ENCODE measurements around the gene SLC4A5.
A peak's percentile ranks its signal among the peaks of the same experiment; 100 is the strongest.

The SLC4A5 gene

DNA sequence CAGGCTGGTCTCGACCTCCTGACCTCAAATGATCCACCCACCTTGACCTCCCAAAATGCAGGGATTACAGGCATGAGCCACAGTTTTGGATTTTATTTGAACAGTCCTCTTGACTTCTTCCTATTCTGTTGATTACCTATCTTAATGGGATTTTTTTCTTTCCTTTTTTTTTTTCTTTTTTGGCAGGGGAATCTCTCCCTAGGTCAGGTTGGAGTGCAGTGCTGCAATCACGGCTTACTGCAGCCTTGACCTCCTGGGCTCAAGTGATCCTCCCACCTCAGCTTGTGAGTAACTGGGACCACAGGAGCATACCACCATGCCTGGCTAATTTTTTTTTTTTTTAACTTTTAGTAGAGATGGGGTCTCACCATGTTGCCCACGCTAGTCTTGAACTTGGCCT is 142.0 kb downstream of the SLC4A5 start:
- H3K4me3 ChIP-seq (ENCODE audit: low read depth, low read length), result no peak overlapping the region
- DNase-seq (ENCODE audit: low read depth), result no peak
- TF ChIP-seq, protein P1, sequence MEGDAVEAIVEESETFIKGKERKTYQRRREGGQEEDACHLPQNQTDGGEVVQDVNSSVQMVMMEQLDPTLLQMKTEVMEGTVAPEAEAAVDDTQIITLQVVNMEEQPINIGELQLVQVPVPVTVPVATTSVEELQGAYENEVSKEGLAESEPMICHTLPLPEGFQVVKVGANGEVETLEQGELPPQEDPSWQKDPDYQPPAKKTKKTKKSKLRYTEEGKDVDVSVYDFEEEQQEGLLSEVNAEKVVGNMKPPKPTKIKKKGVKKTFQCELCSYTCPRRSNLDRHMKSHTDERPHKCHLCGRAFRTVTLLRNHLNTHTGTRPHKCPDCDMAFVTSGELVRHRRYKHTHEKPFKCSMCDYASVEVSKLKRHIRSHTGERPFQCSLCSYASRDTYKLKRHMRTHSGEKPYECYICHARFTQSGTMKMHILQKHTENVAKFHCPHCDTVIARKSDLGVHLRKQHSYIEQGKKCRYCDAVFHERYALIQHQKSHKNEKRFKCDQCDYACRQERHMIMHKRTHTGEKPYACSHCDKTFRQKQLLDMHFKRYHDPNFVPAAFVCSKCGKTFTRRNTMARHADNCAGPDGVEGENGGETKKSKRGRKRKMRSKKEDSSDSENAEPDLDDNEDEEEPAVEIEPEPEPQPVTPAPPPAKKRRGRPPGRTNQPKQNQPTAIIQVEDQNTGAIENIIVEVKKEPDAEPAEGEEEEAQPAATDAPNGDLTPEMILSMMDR (IDR thresholded peaks at IDR 0.05; ENCODE audit: control insufficient read depth, extremely low read depth, insufficient read depth), result no peak

GRCh38 chr2:74199871-74200305 is 143.3 kb downstream of the SLC4A5 start:
- TF ChIP-seq, protein P1 (IDR thresholded peaks at IDR 0.05; ENCODE audit: control insufficient read depth, extremely low read depth, insufficient read depth), result no peak
- no peak for DNase-seq (ENCODE audit: low read depth)
- peak overlapping the region; percentile 73 for H3K4me3 ChIP-seq (ENCODE audit: low read depth, low read length)

GRCh38 chr2:74199275-74199701 is 143.9 kb downstream of the SLC4A5 start:
- H3K4me3 ChIP-seq (ENCODE audit: low read depth, low read length), result peak overlapping the region; percentile 73
- no peak for DNase-seq (ENCODE audit: low read depth)
- TF ChIP-seq, protein P1 (IDR thresholded peaks at IDR 0.05; ENCODE audit: control insufficient read depth, extremely low read depth, insufficient read depth), result no peak

GRCh38 chr2:74198461-74199274 is 144.5 kb downstream of the SLC4A5 start, which contains the start of gene MTHFD2:
TSS of gene MTHFD2 (plus strand) at chr2:74198615. CDS start at chr2:74198642, 27 bp downstream.
- DNase-seq (ENCODE audit: low read depth), result no peak
- peak within 1 kb of the TSS; percentile 73 for H3K4me3 ChIP-seq (ENCODE audit: low read depth, low read length)
- TF ChIP-seq, protein P1 (IDR thresholded peaks at IDR 0.05; ENCODE audit: control insufficient read depth, extremely low read depth, insufficient read depth), result peak; percentile 40

- TF ChIP-seq, protein P1 (IDR thresholded peaks at IDR 0.05; ENCODE audit: control insufficient read depth, extremely low read depth, insufficient read depth), result no peak
- DNase-seq (ENCODE audit: low read depth), result peak; percentile 94
- peak overlapping the region; percentile 73 for H3K4me3 ChIP-seq (ENCODE audit: low read depth, low read length)
These were observed 145.2 kb downstream of the SLC4A5 start for GRCh38 chr2:74198023-74198460.

DNA sequence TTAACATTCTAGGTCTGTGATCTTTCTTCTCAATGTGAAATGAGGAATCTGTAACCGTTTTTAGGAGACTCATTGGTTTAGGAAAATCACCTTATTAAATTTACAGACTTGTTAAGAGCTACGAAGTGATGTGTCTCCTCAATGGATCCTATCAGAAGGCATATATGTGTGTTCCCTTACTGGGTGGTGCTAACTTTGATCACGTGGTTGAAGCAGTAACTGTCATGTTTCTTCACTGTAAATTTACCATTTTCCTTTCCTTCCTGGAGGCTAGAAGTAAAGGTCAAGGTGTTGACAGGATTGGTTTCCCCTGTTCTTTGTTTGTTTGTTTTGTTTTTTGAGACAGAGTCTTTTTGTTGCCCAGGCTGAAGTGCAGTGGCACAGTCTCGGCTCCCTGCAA is 146.2 kb downstream of the SLC4A5 start:
- H3K4me3 ChIP-seq (ENCODE audit: low read depth, low read length), result no peak overlapping the region
- TF ChIP-seq, protein P1 (IDR thresholded peaks at IDR 0.05; ENCODE audit: control insufficient read depth, extremely low read depth, insufficient read depth), result no peak
- no peak for DNase-seq (ENCODE audit: low read depth)
